Upper lobe of left lung (tissue), 6 donors: ENCODE measurements around the gene KAT6B. TPM values are rescaled to one million over a fixed set of nuclear protein-coding genes. Genes with fewer than 3 reads are reported as not detected.

Experiments used
- ATAC-seq, 2 donors: fragments of 200-7000 bp; cut with Tn5 transposase; one replicate each; pipeline ENCODE4 v1.9.1; 2022; ENCODE audit warnings: mild to moderate bottlenecking in 2 of 2, moderate library complexity in 2 of 2; ENCODE audit not compliant: low FRiP score in 2 of 2
- DNase-seq, 2 donors: peaks; one replicate each; pipeline ENCODE4 v3.0.0-alpha.2; 2019 to 2020
- H3K27ac ChIP-seq, 4 donors: fragments of 200-600 bp; sonication (generic); one replicate each; pipeline ENCODE4 v1.5.1; 2016 to 2019
- H3K27me3 ChIP-seq, 4 donors: fragments of 200-600 bp; sonication (generic); one replicate each; pipeline ENCODE4 v1.5.1; 2017 to 2019
- H3K36me3 ChIP-seq, 4 donors: fragments of 200-600 bp; sonication (generic); one replicate each; pipeline ENCODE4 v1.5.1; 2016 to 2019
- H3K4me1 ChIP-seq, 4 donors: fragments of 200-600 bp; sonication (generic); one replicate each; pipeline ENCODE4 v1.5.1; 2018 to 2019
- H3K4me3 ChIP-seq, 4 donors: fragments of 200-600 bp; sonication (generic); one replicate each; pipeline ENCODE4 v1.5.1; 2017 to 2019; ENCODE audit warnings: mild to moderate bottlenecking in 2 of 4, moderate library complexity in 1 of 4
- H3K9me3 ChIP-seq, 4 donors: fragments of 200-600 bp; sonication (generic); one replicate each; pipeline ENCODE4 v1.5.1; 2018 to 2019
- CTCF ChIP-seq, 6 experiments: fragments of 450-650 bp in 4 of 6; fragments of 200-600 bp in 2 of 6; sonication (generic) in 2 of 6; IDR thresholded peaks; one replicate each; pipeline ENCODE4 v1.5.1; 2016 to 2019; ENCODE audit warnings: antibody characterized with exemption in 6 of 6
- EP300 ChIP-seq, 4 donors: sonication (generic); formaldehyde crosslinking; IDR thresholded peaks; one replicate each; pipeline ENCODE4 v1.5.1; 2017; ENCODE audit warnings: antibody characterized with exemption in 4 of 4, control low read depth in 2 of 4
- POLR2A ChIP-seq, 4 donors: fragments of 450-650 bp; IDR thresholded peaks; one replicate each; pipeline ENCODE4 v1.5.1; 2016 to 2017; ENCODE audit warnings: antibody characterized with exemption in 4 of 4, mild to moderate bottlenecking in 2 of 4
- POLR2AphosphoS5 ChIP-seq, 2 donors: sonication (generic); formaldehyde crosslinking; IDR thresholded peaks; one replicate each; pipeline ENCODE4 v1.5.1; 2017; ENCODE audit warnings: antibody characterized with exemption in 2 of 2
- WGBS, 2 donors: methylation state at CpG; one replicate each; pipeline ENCODE4 v1.1.5; 2017 to 2018; 5-methylcytosine and 5-hydroxymethylcytosine counted together
- total RNA-seq, 6 donors: library from RNA; depleted of rRNA in 4 of 6; stranded (reverse); fragments of >200 nt in 4 of 6; gene quantifications; one replicate each; pipeline versions ENCODE4 v1.1.0 to v1.2.1, GENCODE V29; 2016 to 2021
- donor health status: DM: no; HTN: no; CAD: no; lungs with moderate emphysema.
- donor health status: DM: no; HTN: yes; CAD: no; lungs with severe emphysema.

Gene KAT6B
- total RNA-seq, 6 donors from 2014 or later, result 35.2 to 78.4 (median 38.0) TPM

- no peak for TF ChIP-seq POLR2AphosphoS5 (IDR thresholded peaks at IDR 0.05)
- no peak for TF ChIP-seq CTCF (IDR thresholded peaks at IDR 0.05)
- no peak for TF ChIP-seq POLR2A (IDR thresholded peaks at IDR 0.05)
- TF ChIP-seq EP300 (IDR thresholded peaks at IDR 0.05), result no peak
- H3K9me3 ChIP-seq, result no peaks in the 10 kb centered on the region
- WGBS, 2 donors, result 96% methylated on average over 3 of the region's 3 CpGs
These were observed 137.1 kb downstream of the KAT6B start for GRCh38 chr10:74963549-74963948.

DNA sequence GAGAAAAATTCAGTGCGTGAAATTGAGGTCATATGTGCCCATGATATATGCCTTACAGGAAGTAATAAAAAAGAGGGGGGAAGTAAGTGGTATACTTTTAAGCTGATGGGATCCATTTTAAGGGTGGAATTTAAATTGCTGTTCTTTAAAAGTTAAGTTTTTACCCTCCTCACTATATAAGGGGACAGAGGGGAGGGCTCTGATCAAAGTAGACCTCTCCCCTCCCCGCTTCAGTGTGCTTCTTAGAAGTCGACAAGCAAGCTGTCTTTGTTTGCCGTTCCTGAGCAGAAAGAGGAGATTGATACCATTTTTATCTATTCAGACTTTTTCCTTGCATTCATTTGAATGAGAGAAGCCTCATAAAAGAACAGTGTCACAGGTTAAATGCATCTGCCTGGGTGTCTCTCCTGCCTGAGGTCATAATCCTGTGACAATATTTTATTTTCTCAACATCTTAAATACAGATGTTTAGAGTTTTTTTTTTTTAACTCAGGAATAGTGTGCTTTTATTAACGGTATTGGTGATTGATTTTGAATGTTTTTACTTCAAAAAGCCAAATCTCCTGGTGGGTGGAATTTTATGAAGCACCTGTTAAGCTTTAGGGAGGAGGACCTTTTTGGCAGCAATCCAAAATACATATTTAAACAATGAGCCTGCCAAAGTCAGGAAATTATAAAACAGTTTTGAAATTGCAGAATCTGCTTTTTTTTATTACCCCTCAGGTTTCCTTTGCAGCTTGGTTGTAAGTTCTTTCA is 141.7 kb downstream of the KAT6B start:
- Histone ChIP-seq H3K27me3 (no peaks in the 10 kb centered on the region), H3K9me3 (no peaks in the 10 kb centered on the region), H3K4me1 (peaks cover 12 to 17% (median 15%) of the 10 kb centered on the region in 4 donors), H3K36me3 (peaks cover 0 to 4% (median 0%) of the 10 kb centered on the region in 4 donors), H3K27ac (no peak overlapping the region), H3K4me3 (no peak overlapping the region)
- 32 to 42% methylated on average over 5 of the region's 5 CpGs for WGBS, 2 donors
- DNase-seq, result no peak
- no peak for TF ChIP-seq CTCF (IDR thresholded peaks at IDR 0.05)
- TF ChIP-seq POLR2AphosphoS5 (IDR thresholded peaks at IDR 0.05), result no peak
- TF ChIP-seq POLR2A (IDR thresholded peaks at IDR 0.05), result no peak
- no peak for TF ChIP-seq EP300 (IDR thresholded peaks at IDR 0.05)
- ATAC-seq, result no peak

More at GRCh38 chr10:74963549-74963948, 137.1 kb downstream of the KAT6B start:
- Histone ChIP-seq H3K27ac (no peak overlapping the region), H3K36me3 (no peaks in the 10 kb centered on the region), H3K4me3 (no peak overlapping the region), H3K4me1 (peaks cover 7 to 9% (median 8%) of the 10 kb centered on the region in 4 donors), H3K27me3 (no peaks in the 10 kb centered on the region)
- ATAC-seq (no peak), DNase-seq (no peak)

DNA sequence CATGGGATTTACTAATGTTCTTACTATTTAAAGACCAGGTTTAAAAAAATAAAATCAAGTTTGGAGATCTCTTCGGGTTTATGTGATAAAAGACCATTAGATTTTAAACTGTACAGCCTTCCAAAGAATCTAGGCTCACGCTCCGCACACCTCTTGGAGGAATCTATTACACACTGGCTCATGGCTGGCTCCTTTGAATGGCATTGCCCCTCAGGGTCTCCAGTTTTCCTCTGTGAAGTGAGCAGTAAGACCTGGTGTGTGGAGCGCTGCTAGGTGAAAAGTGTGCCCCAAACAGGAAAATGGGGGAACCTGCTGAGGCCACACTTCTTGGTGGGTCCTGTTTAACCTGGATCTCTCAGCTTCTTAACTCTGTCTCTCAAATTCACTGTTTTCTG is 142.3 kb downstream of the KAT6B start:
- TF ChIP-seq POLR2A (IDR thresholded peaks at IDR 0.05) (no peak), POLR2AphosphoS5 (IDR thresholded peaks at IDR 0.05) (no peak), EP300 (IDR thresholded peaks at IDR 0.05) (no peak), CTCF (IDR thresholded peaks at IDR 0.05) (no peak)
- Histone ChIP-seq H3K4me1 (peaks cover 12 to 17% (median 15%) of the 10 kb centered on the region in 4 donors), H3K36me3 (peaks cover 0 to 4% (median 0%) of the 10 kb centered on the region in 4 donors), H3K4me3 (no peak overlapping the region), H3K27me3 (no peaks in the 10 kb centered on the region), H3K27ac (no peak overlapping the region), H3K9me3 (no peaks in the 10 kb centered on the region)
- DNase-seq (no peak), ATAC-seq (no peak)
- WGBS, 2 donors, result 43% methylated on average over 4 of the region's 4 CpGs

DNA sequence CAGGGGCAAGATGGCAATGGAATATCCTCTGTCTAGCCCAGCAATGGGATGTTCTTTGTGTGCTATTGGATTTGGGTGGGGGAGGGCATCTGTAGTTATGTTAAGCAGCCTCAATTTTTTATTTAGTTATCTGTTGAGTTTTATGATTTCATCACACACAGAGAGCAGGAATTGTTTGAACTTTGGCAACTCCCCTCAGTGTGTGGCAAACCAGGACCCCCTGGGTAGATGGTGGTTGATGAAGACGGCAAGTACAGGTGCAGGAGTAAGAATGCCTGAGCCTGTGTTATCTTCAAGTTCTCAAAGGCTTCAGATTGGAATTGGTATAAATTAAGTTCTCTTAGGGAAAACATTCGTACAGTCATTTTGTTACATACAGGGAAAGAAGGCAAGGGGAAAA is 142.7 kb downstream of the KAT6B start:
- no peak for DNase-seq
- no peak overlapping the region for H3K4me3 ChIP-seq
- peaks cover 0 to 4% (median 0%) of the 10 kb centered on the region in 4 donors for H3K36me3 ChIP-seq
- H3K9me3 ChIP-seq, result no peaks in the 10 kb centered on the region
- peaks cover 12 to 17% (median 15%) of the 10 kb centered on the region in 4 donors for H3K4me1 ChIP-seq
- ATAC-seq, result no peak
- 88 to 92% methylated on average over 2 of the region's 2 CpGs for WGBS, 2 donors
- no peak for TF ChIP-seq POLR2A (IDR thresholded peaks at IDR 0.05)
- TF ChIP-seq CTCF (IDR thresholded peaks at IDR 0.05), result no peak
- TF ChIP-seq EP300 (IDR thresholded peaks at IDR 0.05), result no peak
- TF ChIP-seq POLR2AphosphoS5 (IDR thresholded peaks at IDR 0.05), result no peak
- no peak overlapping the region for H3K27ac ChIP-seq
- H3K27me3 ChIP-seq, result no peaks in the 10 kb centered on the region

DNA sequence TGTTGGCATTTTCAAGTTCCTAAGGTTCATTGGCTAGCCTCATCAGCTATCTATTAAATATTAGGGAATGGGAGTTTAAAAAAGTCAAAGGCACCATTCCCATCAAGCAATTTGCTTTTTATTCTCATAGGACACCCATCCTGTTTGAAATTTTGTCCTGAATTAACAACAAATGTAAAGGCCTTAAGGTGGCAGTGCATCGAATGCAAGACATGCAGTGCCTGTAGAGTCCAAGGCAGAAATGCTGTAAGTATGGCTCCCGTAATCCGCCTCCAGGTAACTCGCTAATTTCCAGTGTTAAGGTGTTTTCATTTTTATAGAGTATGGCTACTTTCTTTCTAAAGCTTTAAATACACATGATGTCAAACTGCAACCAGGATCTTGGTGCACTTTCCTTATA is 143.1 kb downstream of the KAT6B start:
- DNase-seq (no peak), ATAC-seq (no peak)
- Histone ChIP-seq H3K27me3 (no peaks in the 10 kb centered on the region), H3K4me3 (no peak overlapping the region), H3K4me1 (peaks cover 12 to 17% (median 15%) of the 10 kb centered on the region in 4 donors), H3K27ac (no peak overlapping the region), H3K9me3 (no peaks in the 10 kb centered on the region), H3K36me3 (peaks cover 0 to 4% (median 0%) of the 10 kb centered on the region in 4 donors)
- TF ChIP-seq POLR2A (IDR thresholded peaks at IDR 0.05), result no peak
- no peak for TF ChIP-seq CTCF (IDR thresholded peaks at IDR 0.05)
- no peak for TF ChIP-seq EP300 (IDR thresholded peaks at IDR 0.05)
- no peak for TF ChIP-seq POLR2AphosphoS5 (IDR thresholded peaks at IDR 0.05)
- WGBS, 2 donors, result 95% methylated on average over 4 of the region's 4 CpGs
